GM12874 (cell line): ENCODE measurements around the gene HJURP.

ENCODE experiments used
- CTCF ChIP-seq: IDR thresholded peaks from 2 replicates; pipeline ENCODE4 v1.5.1; 2011; ENCODE audit warnings: low read depth, mild to moderate bottlenecking, control low read depth, low read length, moderate library complexity; ENCODE audit not compliant: insufficient read depth

The HJURP gene

GRCh38 chr2:233854241-233854981 lies at the start of gene HJURP:
HJURP (minus strand) TSS chr2:233854535; CDS start chr2:233854500, 35 bp downstream.
- no peak for TF ChIP-seq CTCF

- TF ChIP-seq CTCF = no peak
Observed at GRCh38 chr2:233901884-233902283, 47.5 kb upstream of the HJURP start.

GRCh38 chr2:233901367-233901766 lies 47.0 kb upstream of the HJURP start:
- no peak for TF ChIP-seq CTCF

GRCh38 chr2:233892793-233893192 lies 38.5 kb upstream of the HJURP start:
- no peak for TF ChIP-seq CTCF

GRCh38 chr2:233882353-233882752 lies 28.0 kb upstream of the HJURP start:
- no peak for TF ChIP-seq CTCF

- TF ChIP-seq CTCF = no peak
Observed at GRCh38 chr2:233871432-233871831, 17.1 kb upstream of the HJURP start.

- no peak for TF ChIP-seq CTCF
Observed at GRCh38 chr2:233867993-233868532, 13.7 kb upstream of the HJURP start, which contains the start of gene MSL3B. MSL3B (minus strand) TSS chr2:233868386.
